Duodenal mucosa (tissue), 2 donors: ENCODE measurements around the gene GHRL.

Experiments used
- H3K27ac ChIP-seq: one replicate; pipeline ENCODE4 v1.7.0; 2013; ENCODE audit warnings: low read depth, low read length
- H3K27me3 ChIP-seq, 2 donors: one replicate each; pipeline ENCODE4 v1.7.0; 2013; ENCODE audit warnings: low read length in 2 of 2, control low read depth in 1 of 2; ENCODE audit not compliant: insufficient read depth in 2 of 2, control insufficient read depth in 1 of 2
- H3K36me3 ChIP-seq, 2 donors: one replicate each; pipeline ENCODE4 v1.7.0; 2013; ENCODE audit warnings: low read length in 2 of 2, control low read depth in 1 of 2; ENCODE audit not compliant: insufficient read depth in 2 of 2, control insufficient read depth in 1 of 2
- H3K4me1 ChIP-seq, 2 donors: one replicate each; pipeline ENCODE4 v1.7.0; 2013; ENCODE audit warnings: low read length in 2 of 2, control low read depth in 1 of 2; ENCODE audit not compliant: insufficient read depth in 2 of 2, control insufficient read depth in 1 of 2
- H3K4me3 ChIP-seq, 2 donors: one replicate each; pipeline ENCODE4 v1.7.0; 2013; ENCODE audit warnings: low read length in 2 of 2, low read depth in 1 of 2
- H3K9ac ChIP-seq, 2 donors: one replicate each; pipeline ENCODE4 v1.7.0; 2013; ENCODE audit warnings: low read length in 2 of 2, low read depth in 1 of 2
- H3K9me3 ChIP-seq, 2 donors: one replicate each; pipeline ENCODE4 v1.7.0; 2013; ENCODE audit warnings: low read length in 2 of 2, control low read depth in 1 of 2; ENCODE audit not compliant: control insufficient read depth in 1 of 2

The GHRL gene, protein sequence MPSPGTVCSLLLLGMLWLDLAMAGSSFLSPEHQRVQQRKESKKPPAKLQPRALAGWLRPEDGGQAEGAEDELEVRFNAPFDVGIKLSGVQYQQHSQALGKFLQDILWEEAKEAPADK

GRCh38 chr3:10292505-10293419 is at the start of gene GHRL:
Gene GHRL (minus strand): TSS chr3:10292947. CDS start chr3:10290180, 2,767 bp downstream.
- H3K27me3 ChIP-seq: no peaks in the 10 kb centered on the region
- H3K36me3 ChIP-seq: peaks cover 7 to 27% of the 10 kb centered on the region in 2 donors
- H3K4me3 ChIP-seq: peak within 1 kb of the TSS in 1 of 2 donors; percentile 18
- no peak within 1 kb of the TSS for H3K9ac ChIP-seq
- no peak within 1 kb of the TSS for H3K27ac ChIP-seq
- H3K9me3 ChIP-seq: no peaks in the 10 kb centered on the region
- no peaks in the 10 kb centered on the region for H3K4me1 ChIP-seq

GRCh38 chr3:10341901-10342398 is 49.2 kb upstream of the GHRL start:
- Histone ChIP-seq H3K27me3 (no peaks in the 10 kb centered on the region), H3K27ac (no peak overlapping the region), H3K4me3 (no peak overlapping the region), H3K9me3 (no peaks in the 10 kb centered on the region), H3K9ac (no peak overlapping the region), H3K36me3 (no peaks in the 10 kb centered on the region), H3K4me1 (peaks cover 0 to 4% of the 10 kb centered on the region in 2 donors)

GRCh38 chr3:10340476-10340875 is 47.7 kb upstream of the GHRL start:
- Histone ChIP-seq H3K4me3 (no peak overlapping the region), H3K36me3 (no peaks in the 10 kb centered on the region), H3K4me1 (peaks cover 0 to 4% of the 10 kb centered on the region in 2 donors), H3K27me3 (no peaks in the 10 kb centered on the region), H3K27ac (no peak overlapping the region), H3K9me3 (no peaks in the 10 kb centered on the region), H3K9ac (no peak overlapping the region)

- H3K27ac ChIP-seq: no peak overlapping the region
- no peak overlapping the region for H3K9ac ChIP-seq
- H3K9me3 ChIP-seq: no peaks in the 10 kb centered on the region
- no peaks in the 10 kb centered on the region for H3K27me3 ChIP-seq
- H3K4me3 ChIP-seq: no peak overlapping the region
- peaks cover 0 to 4% of the 10 kb centered on the region in 2 donors for H3K4me1 ChIP-seq
- no peaks in the 10 kb centered on the region for H3K36me3 ChIP-seq
Observed at GRCh38 chr3:10340046-10340445, 47.3 kb upstream of the GHRL start.

- Histone ChIP-seq H3K27me3 (no peaks in the 10 kb centered on the region), H3K9ac (no peak overlapping the region), H3K4me1 (peaks cover 0 to 4% of the 10 kb centered on the region in 2 donors), H3K4me3 (no peak overlapping the region), H3K36me3 (no peaks in the 10 kb centered on the region), H3K9me3 (no peaks in the 10 kb centered on the region), H3K27ac (no peak overlapping the region)
Observed at GRCh38 chr3:10339376-10339955, 46.7 kb upstream of the GHRL start.

- Histone ChIP-seq H3K9me3 (no peaks in the 10 kb centered on the region), H3K4me3 (no peak overlapping the region), H3K4me1 (peaks cover 0 to 4% of the 10 kb centered on the region in 2 donors), H3K9ac (no peak overlapping the region), H3K27ac (no peak overlapping the region), H3K27me3 (no peaks in the 10 kb centered on the region), H3K36me3 (no peaks in the 10 kb centered on the region)
Observed at GRCh38 chr3:10338591-10339353, 46.0 kb upstream of the GHRL start.

DNA sequence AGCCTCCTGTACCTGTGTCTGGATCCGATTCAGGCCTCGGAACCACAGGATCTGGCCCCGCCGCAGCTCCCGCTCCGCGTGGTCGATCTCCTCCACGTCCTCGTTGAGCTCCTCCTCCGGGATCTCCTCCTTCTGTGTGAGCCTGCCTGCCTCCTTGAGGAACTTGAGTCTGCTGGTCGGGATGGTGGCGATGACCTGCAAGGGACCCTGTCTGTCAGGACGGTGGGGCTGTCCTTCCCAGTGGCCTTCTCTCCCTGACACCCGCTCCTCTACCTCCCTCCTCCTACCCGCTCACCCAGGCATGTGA is 45.4 kb upstream of the GHRL start:
- no peaks in the 10 kb centered on the region for H3K9me3 ChIP-seq
- no peak overlapping the region for H3K9ac ChIP-seq
- no peak overlapping the region for H3K4me3 ChIP-seq
- no peak overlapping the region for H3K27ac ChIP-seq
- H3K4me1 ChIP-seq: peaks cover 0 to 4% of the 10 kb centered on the region in 2 donors
- H3K36me3 ChIP-seq: no peaks in the 10 kb centered on the region
- no peaks in the 10 kb centered on the region for H3K27me3 ChIP-seq

DNA sequence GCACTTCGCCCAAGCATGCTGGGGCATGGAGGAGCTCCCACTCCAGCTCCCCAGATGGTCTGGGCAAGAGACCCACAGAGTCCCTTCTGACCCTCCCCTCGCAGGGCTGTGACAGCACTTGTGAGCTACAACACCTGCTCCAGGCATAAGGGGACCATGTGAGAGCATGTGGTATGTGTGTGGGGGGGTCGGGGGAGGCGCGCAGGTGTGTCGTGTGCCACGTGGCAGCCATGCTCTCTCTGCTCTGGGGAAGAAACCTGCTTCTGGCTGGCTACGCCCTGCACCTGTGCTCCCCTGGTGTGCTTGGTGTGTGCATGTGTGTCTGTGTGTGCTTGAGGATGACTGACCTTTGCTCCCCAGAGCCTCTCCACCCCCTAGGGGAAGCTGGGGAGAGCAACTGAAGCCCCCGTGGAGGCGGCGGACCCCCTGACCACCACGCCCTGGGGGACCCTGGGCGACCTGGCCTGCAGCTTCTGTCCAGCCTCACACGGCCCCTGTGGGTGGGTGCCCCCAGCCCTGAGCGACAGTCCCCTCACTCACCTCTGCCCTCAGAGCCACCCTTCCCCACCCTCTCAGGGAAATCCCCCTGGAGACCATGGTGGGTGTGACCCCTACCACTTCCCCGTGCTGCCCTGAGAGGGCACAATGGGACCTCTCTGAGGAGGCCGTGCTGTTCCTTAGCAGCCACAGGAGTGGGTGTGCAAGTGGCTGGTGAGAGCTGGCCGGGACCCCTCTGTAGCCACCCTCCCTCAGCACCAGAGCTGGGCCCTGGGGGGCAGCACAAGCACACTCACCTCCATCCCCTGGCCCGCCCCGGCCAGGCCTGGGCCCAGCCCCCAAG is 44.8 kb upstream of the GHRL start:
- no peaks in the 10 kb centered on the region for H3K36me3 ChIP-seq
- H3K4me1 ChIP-seq: peaks cover 0 to 4% of the 10 kb centered on the region in 2 donors
- no peak overlapping the region for H3K9ac ChIP-seq
- no peaks in the 10 kb centered on the region for H3K9me3 ChIP-seq
- no peaks in the 10 kb centered on the region for H3K27me3 ChIP-seq
- no peak overlapping the region for H3K27ac ChIP-seq
- H3K4me3 ChIP-seq: no peak overlapping the region

DNA sequence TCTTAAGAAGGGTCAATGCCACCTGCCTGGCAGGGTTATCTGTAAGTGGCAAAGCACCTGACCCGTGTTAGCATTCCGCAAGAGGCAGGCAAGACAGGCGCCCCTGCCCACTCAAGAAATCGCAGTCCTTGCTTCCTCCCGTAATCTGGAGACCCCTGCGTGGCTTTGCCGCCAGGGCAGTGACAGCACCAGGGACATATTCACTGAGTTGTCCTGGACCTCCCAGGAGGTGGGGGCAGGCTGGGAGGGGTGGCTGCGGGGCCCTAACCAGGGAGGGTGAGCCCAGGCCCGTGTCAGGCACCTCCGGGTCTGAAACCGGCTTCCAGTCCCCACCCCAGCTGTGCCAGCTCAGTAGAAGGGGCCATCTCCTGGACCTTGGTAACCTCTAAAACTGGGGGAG is 44.0 kb upstream of the GHRL start:
- H3K4me3 ChIP-seq: no peak overlapping the region

More for the DNA sequence above, 44.0 kb upstream of the GHRL start:
- Histone ChIP-seq H3K4me1 (peaks cover 0 to 4% of the 10 kb centered on the region in 2 donors), H3K9ac (no peak overlapping the region), H3K27ac (no peak overlapping the region), H3K9me3 (no peaks in the 10 kb centered on the region), H3K27me3 (no peaks in the 10 kb centered on the region), H3K36me3 (no peaks in the 10 kb centered on the region)
